ENCODE data around the gene SRC.

DNA sequence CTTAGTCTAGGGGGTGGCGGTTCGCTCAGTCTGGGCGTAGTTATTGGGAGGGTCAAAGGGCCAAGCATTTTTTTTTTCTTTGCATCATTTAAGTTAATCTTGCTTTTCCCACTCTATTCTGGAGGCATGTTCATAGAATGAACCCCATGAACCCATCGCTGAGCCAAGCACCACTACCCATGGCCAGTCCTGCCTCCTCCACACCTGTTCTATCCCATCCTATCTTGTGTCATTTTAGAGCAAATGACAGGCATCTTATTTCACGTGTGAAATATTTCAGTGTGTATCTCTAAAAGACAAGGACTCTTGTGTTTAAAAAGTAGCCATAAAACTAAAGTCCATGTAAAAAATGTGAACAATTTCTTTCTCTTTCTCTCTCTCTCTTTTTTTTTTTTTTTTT lies 13.9 kb downstream of the SRC start:
- TF ChIP-seq, protein P1, sequence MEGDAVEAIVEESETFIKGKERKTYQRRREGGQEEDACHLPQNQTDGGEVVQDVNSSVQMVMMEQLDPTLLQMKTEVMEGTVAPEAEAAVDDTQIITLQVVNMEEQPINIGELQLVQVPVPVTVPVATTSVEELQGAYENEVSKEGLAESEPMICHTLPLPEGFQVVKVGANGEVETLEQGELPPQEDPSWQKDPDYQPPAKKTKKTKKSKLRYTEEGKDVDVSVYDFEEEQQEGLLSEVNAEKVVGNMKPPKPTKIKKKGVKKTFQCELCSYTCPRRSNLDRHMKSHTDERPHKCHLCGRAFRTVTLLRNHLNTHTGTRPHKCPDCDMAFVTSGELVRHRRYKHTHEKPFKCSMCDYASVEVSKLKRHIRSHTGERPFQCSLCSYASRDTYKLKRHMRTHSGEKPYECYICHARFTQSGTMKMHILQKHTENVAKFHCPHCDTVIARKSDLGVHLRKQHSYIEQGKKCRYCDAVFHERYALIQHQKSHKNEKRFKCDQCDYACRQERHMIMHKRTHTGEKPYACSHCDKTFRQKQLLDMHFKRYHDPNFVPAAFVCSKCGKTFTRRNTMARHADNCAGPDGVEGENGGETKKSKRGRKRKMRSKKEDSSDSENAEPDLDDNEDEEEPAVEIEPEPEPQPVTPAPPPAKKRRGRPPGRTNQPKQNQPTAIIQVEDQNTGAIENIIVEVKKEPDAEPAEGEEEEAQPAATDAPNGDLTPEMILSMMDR (conservative IDR thresholded peaks at IDR 0.05; ENCODE audit: low read depth, low read length) = no peak
- TF ChIP-seq EZH2 (IDR thresholded peaks at IDR 0.05; ENCODE audit: borderline replicate concordance, low read depth, low read length, poor library complexity, severe bottlenecking) = no peak

Data from A673 (cell line).